ENCODE data around the gene MGAT5.
A peak's percentile ranks its signal among the peaks of the same experiment; 100 is the strongest.

The MGAT5 gene

GRCh38 chr2:134231965-134232340 is 21.9 kb upstream of the MGAT5 start:
- no peak for DNase-seq (ENCODE audit: low spot score)

- no peak for DNase-seq (ENCODE audit: low spot score)
These were observed 21.4 kb upstream of the MGAT5 start for GRCh38 chr2:134232461-134232860.

- no peak for DNase-seq (ENCODE audit: low spot score)
These were observed 20.8 kb upstream of the MGAT5 start for GRCh38 chr2:134232868-134233727.

- DNase-seq (ENCODE audit: low spot score): no peak
These were observed 20.1 kb upstream of the MGAT5 start for GRCh38 chr2:134233728-134234136.

GRCh38 chr2:134234535-134234934 is 19.3 kb upstream of the MGAT5 start:
- no peak for DNase-seq (ENCODE audit: low spot score)

GRCh38 chr2:134235510-134236144 is 18.2 kb upstream of the MGAT5 start:
- DNase-seq (ENCODE audit: low spot score): no peak

- DNase-seq (ENCODE audit: low spot score): no peak
These were observed 15.5 kb upstream of the MGAT5 start for GRCh38 chr2:134238371-134238770.

- no peak for DNase-seq (ENCODE audit: low spot score)
These were observed 13.8 kb upstream of the MGAT5 start for GRCh38 chr2:134240061-134240460.

GRCh38 chr2:134241911-134242310 is 12.0 kb upstream of the MGAT5 start:
- no peak for DNase-seq (ENCODE audit: low spot score)

GRCh38 chr2:134243244-134243643 is 10.6 kb upstream of the MGAT5 start:
- no peak for DNase-seq (ENCODE audit: low spot score)

GRCh38 chr2:134244086-134244485 is 9.8 kb upstream of the MGAT5 start:
- DNase-seq (ENCODE audit: low spot score): peak; percentile 23

GRCh38 chr2:134244587-134244986 is 9.3 kb upstream of the MGAT5 start:
- DNase-seq (ENCODE audit: low spot score): no peak

GRCh38 chr2:134245340-134245984 is 8.4 kb upstream of the MGAT5 start:
- peak; percentile 81 for DNase-seq (ENCODE audit: low spot score)

GRCh38 chr2:134246154-134246874 is 7.6 kb upstream of the MGAT5 start:
- DNase-seq (ENCODE audit: low spot score): no peak

GRCh38 chr2:134247679-134248078 is 6.2 kb upstream of the MGAT5 start:
- DNase-seq (ENCODE audit: low spot score): no peak

- no peak for DNase-seq (ENCODE audit: low spot score)
These were observed 5.0 kb upstream of the MGAT5 start for GRCh38 chr2:134248913-134249312.

GRCh38 chr2:134249755-134250154 is 4.1 kb upstream of the MGAT5 start:
- no peak for DNase-seq (ENCODE audit: low spot score)

- no peak for DNase-seq (ENCODE audit: low spot score)
These were observed 2.9 kb upstream of the MGAT5 start for GRCh38 chr2:134250840-134251461.

- DNase-seq (ENCODE audit: low spot score): no peak
These were observed 1.7 kb upstream of the MGAT5 start for GRCh38 chr2:134252092-134252750.

- no peak for DNase-seq (ENCODE audit: low spot score)
These were observed 661 bp upstream of the MGAT5 start for GRCh38 chr2:134253117-134253704.

GRCh38 chr2:134254824-134255223 is 952 bp downstream of the MGAT5 start:
- no peak for DNase-seq (ENCODE audit: low spot score)
